Measurements from ENCODE around the gene KRT80.

The KRT80 gene

GRCh38 chr12:52210925-52211650, 19.3 kb upstream of the KRT80 start:
- no peak for DNase-seq (ENCODE audit: low spot score)

DNA sequence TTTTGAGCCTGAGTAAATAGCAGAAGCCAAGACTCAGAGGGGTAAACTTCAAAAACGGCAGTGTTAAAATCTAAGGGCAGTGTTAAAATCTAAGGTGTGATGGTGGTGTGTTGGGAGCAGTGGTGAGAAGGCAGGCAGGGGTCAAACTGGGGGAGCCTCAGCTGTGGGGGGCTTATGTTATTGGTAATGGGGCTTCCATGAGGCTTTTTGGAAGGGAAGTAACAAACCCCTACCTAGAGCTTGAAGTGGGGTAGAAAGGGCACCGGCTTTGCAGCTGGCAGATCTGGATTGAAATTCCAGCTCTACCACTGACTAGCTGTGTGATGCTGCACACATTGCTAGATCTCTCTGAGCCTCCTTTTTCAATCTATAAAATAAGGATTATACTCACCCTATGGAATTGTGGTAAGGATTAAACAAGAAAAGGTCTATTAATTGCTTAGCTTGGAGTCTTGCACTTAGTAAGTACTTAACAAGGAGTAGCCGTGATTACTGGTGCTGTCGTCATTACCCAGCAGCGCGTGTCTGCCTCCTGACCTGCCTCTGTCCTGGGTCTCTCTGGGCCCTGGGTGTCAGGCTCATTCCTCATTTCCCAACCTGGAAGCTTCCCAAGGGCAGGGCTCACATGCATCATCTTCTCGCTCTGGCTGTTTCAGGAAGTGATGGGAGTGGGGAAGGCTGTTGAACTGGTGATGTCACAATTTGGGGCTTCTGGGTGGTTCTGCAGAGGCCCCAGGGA, 18.5 kb upstream of the KRT80 start:
- no peak for DNase-seq (ENCODE audit: low spot score)

GRCh38 chr12:52209321-52209720, 17.5 kb upstream of the KRT80 start:
- DNase-seq (ENCODE audit: low spot score) = no peak

GRCh38 chr12:52208424-52209165, 16.8 kb upstream of the KRT80 start:
- no peak for DNase-seq (ENCODE audit: low spot score)

DNA sequence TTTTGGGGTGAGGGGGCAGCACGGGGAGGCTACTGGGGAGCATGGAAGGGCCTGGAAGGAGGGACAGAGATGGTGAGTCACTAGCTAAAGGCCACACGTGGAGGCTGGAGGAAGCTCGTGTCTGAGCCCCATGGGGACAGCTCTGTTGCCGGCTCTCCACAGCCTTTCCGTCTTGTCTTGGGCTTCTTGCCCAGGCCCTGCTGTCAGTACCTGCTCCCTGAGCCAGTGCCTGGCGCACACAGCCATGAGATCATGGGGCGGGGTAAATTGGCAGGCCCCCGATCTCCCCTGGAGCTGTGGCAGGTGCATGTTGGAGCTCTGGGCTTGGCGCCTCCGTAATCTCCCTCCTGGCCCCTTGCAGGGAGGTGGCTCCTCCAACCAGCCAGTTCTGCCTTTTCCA, 16.1 kb upstream of the KRT80 start:
- DNase-seq (ENCODE audit: low spot score) = no peak

GRCh38 chr12:52207106-52207505, 15.3 kb upstream of the KRT80 start:
- no peak for DNase-seq (ENCODE audit: low spot score)

DNA sequence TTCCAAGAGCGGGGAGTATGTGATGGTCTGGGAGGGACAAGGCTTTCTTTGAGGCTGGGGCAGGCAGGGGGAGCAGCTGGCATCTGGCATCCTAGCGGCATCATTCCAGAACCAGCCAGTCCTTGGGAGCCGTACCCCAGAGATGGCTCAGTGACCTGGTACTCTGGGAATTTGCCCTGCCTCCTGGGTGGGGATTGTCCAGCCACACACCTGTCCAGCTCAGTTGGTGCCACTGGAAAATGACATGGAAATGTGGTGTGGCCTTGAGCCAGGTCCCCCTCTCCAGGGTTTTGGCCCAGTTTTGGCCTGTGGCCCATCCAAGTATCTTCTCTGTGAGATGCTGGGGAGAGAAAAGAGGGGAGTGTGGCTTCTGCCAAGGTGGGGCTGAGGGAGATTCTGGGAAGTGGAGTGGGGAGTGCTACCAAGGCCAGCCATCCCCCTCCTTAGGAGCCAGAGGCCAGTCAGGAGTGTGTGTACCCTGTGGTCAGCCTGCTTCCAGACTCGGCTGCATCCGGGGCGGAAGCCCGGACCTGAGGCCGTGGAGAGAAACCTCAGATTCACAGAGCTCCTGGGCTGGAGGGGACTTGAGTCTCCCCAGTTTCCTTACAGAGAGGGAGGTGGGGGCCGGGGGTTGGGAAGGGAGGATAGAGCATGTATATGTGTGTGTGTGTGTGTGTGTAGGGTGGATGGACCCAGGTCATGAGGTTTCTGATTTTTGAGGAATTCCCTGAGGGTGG, 14.7 kb upstream of the KRT80 start:
- no peak for DNase-seq (ENCODE audit: low spot score)

DNA sequence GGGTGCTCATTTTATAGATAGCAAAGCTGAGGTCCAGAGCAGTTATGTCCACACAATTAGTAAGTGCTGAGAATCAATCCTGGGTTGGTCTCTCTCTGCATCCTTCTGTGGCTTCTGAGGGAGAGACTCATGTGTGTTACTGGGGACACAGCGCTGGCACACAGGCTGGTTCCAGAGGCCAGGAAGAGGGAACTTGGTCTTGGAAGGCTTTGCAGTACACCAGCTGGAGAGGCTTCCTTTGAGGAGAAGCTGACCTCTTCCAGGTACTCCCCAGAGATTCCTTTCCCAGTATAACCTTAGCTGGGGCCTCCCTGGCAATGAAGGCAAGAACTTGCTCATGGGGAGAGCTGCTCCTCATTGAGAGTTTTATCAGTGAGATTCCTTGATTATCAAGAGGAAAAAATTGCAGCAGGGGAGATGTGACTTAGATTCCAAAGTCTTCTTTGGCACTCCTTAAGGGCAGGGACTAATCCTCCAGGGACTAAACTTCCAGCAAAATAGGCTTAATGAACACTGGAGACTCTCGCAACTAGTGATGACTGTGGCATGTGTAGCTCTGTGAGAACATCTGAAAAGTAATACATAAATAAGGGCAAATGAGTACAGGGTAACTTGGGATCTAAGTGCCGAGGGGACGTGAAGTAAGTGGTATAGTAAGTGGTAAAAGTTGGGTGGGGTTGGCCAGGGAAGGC, 13.9 kb upstream of the KRT80 start:
- no peak for DNase-seq (ENCODE audit: low spot score)

DNA sequence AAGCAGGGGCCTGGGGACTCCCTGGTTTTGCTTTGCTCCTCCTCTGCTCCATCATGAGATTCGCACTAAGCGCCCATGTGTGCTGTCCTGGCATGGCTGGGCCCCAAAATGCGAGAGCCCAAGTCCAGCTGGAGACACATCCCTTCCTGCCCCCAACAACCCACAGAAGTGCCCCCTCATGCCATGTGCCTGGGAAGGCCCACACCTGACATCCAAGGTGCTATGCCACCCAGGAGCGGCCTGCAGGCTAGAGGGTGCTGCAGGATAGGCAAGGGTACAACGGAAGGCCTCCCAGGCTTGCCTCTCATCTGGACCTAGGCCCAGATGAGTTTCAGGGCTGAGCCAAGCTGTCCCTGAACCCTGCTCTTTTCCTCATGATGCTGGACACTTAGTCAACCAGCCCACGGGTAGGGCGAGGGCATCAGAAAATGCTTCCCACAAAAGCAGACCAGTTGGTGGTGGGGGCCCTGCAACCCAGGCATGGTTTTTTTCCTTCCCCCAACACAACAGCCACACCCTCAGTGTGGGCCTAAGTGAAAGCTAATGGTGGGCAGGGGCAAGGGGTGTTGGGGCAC, 13.2 kb upstream of the KRT80 start:
- DNase-seq (ENCODE audit: low spot score) = no peak

DNA sequence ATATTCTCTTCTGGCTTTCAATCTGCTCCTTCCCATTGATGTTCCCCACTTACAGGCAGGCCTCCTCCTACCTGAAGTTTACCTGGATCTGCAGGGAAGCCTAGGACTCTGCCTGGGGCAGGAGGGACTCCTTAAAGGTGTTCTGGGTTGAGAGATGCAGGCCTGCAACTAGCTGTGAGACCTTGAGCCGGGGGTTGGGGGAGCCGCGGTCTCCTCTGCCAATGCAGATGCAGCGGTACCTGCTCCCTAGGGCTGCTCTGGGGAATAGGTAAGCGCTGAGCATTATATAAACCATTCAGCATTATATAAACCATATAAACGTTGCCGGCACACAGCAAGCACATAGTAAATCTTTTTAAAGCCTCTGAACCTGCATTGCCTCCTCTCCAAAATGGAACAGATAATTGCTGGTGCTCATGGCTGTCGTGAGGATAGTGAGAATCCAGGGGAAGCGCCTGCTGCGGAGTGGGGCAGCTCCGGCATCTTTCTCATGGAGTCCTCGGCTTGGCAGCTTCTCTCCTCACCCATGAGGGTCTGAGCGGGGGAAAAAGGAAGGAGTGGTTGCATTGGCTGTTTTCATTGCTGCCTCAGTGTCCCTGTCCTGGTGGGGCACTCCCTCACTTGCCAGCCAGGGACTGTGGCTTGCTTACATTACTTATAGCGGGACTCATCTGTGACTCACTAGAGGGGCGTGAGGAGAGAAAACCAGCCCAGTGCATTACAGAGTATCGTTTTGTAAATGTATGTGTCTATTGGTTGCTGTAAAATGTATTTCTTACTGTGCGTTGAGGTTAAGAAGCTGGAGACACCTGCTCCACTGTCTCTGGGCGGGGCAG, 12.5 kb upstream of the KRT80 start:
- no peak for DNase-seq (ENCODE audit: low spot score)

DNA sequence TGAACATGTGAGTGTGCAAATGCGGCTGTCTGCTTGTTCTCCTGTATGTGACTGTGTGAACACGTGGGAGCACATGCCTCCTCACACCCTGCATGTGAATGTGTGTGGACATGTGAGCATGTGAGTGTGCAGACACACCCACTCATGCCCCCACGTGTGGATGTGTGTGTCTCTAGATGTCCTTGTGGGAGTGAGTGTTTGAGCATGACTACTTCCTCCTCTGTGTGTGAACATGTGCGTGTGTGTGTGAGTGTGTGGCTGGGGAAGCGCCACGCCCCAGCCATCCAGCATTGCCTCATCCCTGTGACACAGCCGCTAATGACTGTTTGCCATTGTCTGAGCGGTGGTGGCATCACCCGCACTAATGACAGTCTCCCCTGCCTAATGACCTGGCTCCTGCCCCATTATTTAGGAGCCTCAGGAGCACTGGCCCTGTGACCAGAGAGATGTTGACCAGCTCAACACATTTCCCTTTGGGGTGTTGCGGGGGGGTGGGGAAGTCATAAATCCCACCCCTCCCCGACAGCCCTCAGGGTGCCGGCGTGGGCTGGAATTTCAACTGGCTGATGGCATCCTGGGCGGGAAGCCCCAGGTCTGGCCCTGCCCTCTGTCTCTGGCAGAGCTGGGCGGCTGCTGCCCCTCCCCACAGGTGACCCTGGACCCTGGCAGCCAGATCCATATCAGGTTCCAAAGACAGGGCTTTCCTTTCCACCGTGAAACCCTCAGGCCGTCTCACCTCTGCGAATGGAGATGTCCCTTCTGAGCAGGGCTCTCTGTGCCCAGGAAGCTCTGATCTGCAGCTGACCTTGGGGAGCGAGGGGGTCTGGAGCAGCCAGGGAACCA, 11.5 kb upstream of the KRT80 start:
- no peak for DNase-seq (ENCODE audit: low spot score)

DNA sequence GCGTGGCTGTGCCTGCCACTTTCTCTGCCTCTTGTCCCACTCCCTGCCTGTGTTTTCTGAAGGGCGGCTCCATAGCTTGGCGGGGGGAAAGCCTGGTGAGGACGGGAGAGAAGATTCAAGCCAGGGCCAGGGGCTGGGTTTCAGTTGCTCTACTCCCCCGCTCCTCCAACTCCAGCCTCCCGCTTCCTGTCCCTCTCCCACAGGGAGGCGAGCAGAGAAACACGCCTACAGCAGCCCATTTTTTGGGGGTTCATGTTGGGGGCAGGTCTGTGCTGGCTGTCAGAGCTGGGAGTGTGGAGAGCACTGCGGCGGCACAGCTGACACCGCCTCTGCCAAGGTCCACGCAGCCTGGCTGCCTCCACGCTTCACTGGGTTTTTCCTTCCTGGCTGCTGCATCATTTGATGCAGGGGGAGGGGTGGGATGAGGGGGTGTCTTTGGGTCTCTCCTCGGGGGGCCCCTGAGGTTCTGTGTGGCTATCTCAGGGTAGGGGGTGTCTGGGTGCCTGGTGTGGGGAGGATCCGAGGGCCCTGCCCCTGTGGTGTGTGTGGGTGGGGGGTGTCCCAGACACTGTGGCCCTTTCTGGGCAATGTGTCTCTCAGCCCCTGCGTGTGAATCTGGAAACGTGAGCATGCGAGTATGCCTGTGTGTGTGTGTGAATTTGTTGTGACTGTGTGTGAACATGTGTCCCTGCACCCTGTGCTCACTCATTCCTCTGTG, 10.7 kb upstream of the KRT80 start:
- DNase-seq (ENCODE audit: low spot score) = no peak

DNA sequence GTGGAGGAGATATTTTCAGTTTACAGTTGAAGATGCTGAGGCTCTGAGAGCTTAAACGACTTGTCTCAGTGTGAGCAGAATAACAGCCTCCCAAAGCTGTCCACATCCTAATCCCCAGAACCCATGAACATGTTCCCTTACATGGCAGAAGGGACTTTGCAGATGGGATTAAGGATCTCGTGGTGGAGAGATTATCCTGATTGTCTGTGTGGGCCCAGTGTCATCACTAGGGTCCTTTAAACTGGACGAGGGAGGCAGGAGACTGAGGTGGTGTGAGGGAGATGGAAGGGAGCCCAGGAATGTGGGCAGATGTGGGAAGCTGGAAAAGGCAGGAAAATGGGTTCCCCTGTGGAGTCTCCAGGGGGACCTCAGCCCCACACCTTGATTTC, 9.6 kb upstream of the KRT80 start:
- DNase-seq (ENCODE audit: low spot score) = no peak

DNA sequence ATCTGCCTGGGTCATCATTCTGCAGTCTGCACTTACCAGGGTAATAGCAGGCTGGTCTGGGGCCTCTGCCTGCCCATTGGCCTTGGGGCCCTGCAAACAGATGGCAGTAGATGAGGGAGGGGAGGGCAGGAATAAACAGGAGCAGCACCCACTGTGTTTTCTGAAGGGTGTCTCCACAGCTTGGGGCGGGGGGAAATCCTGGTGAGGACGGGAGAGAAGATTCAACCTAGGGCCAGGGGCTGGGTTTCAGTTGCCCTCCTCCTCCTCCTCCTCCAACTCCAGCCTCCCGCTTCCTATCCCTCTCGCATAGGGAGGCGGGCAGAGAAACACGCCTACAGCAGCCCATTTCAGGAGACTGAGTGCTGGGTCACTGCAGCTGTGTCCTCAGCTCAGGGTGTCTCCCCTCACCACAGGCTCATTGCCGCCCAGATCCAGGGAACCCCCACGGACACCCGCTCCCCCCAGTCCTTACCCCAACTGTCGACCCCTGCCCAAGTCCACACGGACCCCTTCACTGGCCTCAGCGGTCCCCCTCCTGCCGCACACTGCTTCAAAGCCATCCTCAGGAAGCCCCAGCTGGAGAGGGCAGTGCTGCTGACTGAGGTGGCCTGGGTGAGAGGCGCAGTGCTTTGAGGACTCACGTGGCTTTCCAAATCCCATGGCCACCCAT, 9.1 kb upstream of the KRT80 start:
- no peak for DNase-seq (ENCODE audit: low spot score)

GRCh38 chr12:52200086-52200780, 8.4 kb upstream of the KRT80 start:
- no peak for DNase-seq (ENCODE audit: low spot score)

GRCh38 chr12:52199294-52199919, 7.6 kb upstream of the KRT80 start:
- DNase-seq (ENCODE audit: low spot score) = no peak

Data from activated CD4-positive, alpha-beta T cell treated with anti-CD3 and anti-CD28 coated beads, Interleukin-2, Interleukin-4, amounts not matched to agents 100 ng/mL and 50 ng/mL, durations not matched to agents 16 hours and 8 hours (primary cell).